ENCODE results near the gene ZNF555. TPM values are rescaled to one million over a fixed set of nuclear protein-coding genes. Genes with fewer than 3 reads are reported as not detected.
A peak's percentile ranks its signal among the peaks of the same experiment; 100 is the strongest.

Gene ZNF555
- total and polyA plus RNA-seq, 2 of the 13 experiments (the other 11 are each of a cell fraction or from before 2014, with no cell fraction given): 5.0 to 8.0 TPM

DNA sequence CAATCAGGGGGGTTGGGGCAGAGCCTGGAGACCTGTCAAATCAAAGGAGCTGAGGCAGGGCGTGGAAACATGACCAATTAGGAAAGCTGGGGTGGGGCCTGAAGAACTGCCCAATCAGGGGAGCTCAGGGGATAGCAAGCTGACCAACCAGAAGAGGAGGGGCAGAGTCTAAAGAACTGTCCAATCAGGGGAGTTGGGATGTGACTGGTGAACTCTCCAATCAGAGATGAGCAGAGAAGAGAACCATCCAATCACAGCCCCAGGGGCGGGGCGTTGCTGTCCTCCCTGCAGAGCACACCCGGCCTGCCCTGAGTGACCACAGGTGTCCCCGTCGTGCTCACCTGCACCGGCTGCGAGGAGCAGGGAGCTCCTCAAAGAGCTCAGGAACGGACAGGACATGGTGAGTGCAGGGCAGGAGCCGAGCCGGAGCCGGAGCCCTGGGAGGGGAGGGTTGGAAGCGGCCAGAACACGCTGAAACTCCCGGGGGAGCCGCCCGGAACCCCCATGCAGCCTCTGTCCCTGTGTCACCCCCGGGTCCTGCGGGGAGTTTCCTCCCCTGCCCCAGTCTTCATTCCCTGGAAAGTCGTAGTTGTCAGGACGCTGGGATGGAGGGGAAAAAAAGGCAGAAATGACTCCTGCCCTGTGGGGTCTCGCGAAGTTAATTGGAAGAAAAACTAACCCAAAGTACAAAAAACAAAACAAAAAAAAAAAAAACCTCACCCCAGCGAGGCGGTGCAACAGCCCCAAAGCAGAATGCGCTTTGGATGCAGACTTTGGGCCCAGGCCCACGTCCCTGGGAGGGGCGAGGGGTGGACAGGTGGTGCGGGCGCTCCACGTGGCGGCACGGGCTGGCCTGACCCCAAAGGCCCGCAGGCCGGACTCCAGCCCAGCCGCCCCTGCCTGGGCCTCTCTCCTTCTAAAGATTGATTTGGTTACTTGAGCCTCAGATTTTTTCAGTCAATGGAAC, 26.0 kb downstream of the ZNF555 start, which contains the start of gene ZNF556 (continued):
- TF ChIP-seq POLR2AphosphoS5 (IDR thresholded peaks at IDR 0.05; ENCODE audit: low read depth, low read length): peak; percentile 99
- no peak for TF ChIP-seq ZKSCAN1 (IDR thresholded peaks at IDR 0.05; ENCODE audit: low read length)
- TF ChIP-seq, protein P1, sequence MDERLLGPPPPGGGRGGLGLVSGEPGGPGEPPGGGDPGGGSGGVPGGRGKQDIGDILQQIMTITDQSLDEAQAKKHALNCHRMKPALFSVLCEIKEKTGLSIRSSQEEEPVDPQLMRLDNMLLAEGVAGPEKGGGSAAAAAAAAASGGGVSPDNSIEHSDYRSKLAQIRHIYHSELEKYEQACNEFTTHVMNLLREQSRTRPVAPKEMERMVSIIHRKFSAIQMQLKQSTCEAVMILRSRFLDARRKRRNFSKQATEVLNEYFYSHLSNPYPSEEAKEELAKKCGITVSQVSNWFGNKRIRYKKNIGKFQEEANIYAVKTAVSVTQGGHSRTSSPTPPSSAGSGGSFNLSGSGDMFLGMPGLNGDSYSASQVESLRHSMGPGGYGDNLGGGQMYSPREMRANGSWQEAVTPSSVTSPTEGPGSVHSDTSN (CRISPR knock-in tag; IDR thresholded peaks at IDR 0.05): peak; percentile 88
- TF ChIP-seq, protein P2, sequence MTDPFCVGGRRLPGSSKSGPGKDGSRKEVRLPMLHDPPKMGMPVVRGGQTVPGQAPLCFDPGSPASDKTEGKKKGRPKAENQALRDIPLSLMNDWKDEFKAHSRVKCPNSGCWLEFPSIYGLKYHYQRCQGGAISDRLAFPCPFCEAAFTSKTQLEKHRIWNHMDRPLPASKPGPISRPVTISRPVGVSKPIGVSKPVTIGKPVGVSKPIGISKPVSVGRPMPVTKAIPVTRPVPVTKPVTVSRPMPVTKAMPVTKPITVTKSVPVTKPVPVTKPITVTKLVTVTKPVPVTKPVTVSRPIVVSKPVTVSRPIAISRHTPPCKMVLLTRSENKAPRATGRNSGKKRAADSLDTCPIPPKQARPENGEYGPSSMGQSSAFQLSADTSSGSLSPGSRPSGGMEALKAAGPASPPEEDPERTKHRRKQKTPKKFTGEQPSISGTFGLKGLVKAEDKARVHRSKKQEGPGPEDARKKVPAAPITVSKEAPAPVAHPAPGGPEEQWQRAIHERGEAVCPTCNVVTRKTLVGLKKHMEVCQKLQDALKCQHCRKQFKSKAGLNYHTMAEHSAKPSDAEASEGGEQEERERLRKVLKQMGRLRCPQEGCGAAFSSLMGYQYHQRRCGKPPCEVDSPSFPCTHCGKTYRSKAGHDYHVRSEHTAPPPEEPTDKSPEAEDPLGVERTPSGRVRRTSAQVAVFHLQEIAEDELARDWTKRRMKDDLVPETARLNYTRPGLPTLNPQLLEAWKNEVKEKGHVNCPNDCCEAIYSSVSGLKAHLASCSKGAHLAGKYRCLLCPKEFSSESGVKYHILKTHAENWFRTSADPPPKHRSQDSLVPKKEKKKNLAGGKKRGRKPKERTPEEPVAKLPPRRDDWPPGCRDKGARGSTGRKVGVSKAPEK (CRISPR knock-in tag; IDR thresholded peaks at IDR 0.05; ENCODE audit: borderline replicate concordance): 0 out of 2 replicates have a peak, but pooled peaks have one; percentile 64
- TF ChIP-seq, protein P3, sequence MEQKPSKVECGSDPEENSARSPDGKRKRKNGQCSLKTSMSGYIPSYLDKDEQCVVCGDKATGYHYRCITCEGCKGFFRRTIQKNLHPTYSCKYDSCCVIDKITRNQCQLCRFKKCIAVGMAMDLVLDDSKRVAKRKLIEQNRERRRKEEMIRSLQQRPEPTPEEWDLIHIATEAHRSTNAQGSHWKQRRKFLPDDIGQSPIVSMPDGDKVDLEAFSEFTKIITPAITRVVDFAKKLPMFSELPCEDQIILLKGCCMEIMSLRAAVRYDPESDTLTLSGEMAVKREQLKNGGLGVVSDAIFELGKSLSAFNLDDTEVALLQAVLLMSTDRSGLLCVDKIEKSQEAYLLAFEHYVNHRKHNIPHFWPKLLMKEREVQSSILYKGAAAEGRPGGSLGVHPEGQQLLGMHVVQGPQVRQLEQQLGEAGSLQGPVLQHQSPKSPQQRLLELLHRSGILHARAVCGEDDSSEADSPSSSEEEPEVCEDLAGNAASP (CRISPR knock-in tag; IDR thresholded peaks at IDR 0.05; ENCODE audit: borderline replicate concordance): peak; percentile 79; the same call in 1 of the 2 replicates
- TF ChIP-seq ZSCAN22 (CRISPR knock-in tag; IDR thresholded peaks at IDR 0.05): no peak
- no peak for TF ChIP-seq HES4 (CRISPR knock-in tag; IDR thresholded peaks at IDR 0.05; ENCODE audit: borderline replicate concordance)
- peak; percentile 13; the same call in 1 of the 2 replicates for TF ChIP-seq ZNF232 (CRISPR knock-in tag; IDR thresholded peaks at IDR 0.05; ENCODE audit: borderline replicate concordance)
- peak; percentile 43; the same call in 1 of the 2 replicates for TF ChIP-seq HOXA3 (CRISPR knock-in tag; IDR thresholded peaks at IDR 0.05)
- 0 out of 2 replicates have a peak, but pooled peaks have one; percentile 73 for TF ChIP-seq ZNF317 (CRISPR knock-in tag; IDR thresholded peaks at IDR 0.05)
- peak; percentile 34; the same call in 1 of the 2 replicates for TF ChIP-seq POGZ (CRISPR knock-in tag; IDR thresholded peaks at IDR 0.05)
- TF ChIP-seq, protein P4, sequence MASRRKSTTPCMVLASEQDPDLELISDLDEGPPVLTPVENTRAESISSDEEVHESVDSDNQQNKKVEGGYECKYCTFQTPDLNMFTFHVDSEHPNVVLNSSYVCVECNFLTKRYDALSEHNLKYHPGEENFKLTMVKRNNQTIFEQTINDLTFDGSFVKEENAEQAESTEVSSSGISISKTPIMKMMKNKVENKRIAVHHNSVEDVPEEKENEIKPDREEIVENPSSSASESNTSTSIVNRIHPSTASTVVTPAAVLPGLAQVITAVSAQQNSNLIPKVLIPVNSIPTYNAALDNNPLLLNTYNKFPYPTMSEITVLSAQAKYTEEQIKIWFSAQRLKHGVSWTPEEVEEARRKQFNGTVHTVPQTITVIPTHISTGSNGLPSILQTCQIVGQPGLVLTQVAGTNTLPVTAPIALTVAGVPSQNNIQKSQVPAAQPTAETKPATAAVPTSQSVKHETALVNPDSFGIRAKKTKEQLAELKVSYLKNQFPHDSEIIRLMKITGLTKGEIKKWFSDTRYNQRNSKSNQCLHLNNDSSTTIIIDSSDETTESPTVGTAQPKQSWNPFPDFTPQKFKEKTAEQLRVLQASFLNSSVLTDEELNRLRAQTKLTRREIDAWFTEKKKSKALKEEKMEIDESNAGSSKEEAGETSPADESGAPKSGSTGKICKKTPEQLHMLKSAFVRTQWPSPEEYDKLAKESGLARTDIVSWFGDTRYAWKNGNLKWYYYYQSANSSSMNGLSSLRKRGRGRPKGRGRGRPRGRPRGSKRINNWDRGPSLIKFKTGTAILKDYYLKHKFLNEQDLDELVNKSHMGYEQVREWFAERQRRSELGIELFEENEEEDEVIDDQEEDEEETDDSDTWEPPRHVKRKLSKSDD (CRISPR knock-in tag; IDR thresholded peaks at IDR 0.05; ENCODE audit: low read depth): no peak
- peak; percentile 95; the same call in 1 of the 2 replicates for TF ChIP-seq FOXC1 (CRISPR knock-in tag; IDR thresholded peaks at IDR 0.05; ENCODE audit: borderline replicate concordance)
- TF ChIP-seq, protein P5, sequence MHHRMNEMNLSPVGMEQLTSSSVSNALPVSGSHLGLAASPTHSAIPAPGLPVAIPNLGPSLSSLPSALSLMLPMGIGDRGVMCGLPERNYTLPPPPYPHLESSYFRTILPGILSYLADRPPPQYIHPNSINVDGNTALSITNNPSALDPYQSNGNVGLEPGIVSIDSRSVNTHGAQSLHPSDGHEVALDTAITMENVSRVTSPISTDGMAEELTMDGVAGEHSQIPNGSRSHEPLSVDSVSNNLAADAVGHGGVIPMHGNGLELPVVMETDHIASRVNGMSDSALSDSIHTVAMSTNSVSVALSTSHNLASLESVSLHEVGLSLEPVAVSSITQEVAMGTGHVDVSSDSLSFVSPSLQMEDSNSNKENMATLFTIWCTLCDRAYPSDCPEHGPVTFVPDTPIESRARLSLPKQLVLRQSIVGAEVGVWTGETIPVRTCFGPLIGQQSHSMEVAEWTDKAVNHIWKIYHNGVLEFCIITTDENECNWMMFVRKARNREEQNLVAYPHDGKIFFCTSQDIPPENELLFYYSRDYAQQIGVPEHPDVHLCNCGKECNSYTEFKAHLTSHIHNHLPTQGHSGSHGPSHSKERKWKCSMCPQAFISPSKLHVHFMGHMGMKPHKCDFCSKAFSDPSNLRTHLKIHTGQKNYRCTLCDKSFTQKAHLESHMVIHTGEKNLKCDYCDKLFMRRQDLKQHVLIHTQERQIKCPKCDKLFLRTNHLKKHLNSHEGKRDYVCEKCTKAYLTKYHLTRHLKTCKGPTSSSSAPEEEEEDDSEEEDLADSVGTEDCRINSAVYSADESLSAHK (CRISPR knock-in tag; IDR thresholded peaks at IDR 0.05; ENCODE audit: borderline replicate concordance): no peak
- no peak for TF ChIP-seq ZNF496 (CRISPR knock-in tag; IDR thresholded peaks at IDR 0.05; ENCODE audit: insufficient replicate concordance)
- TF ChIP-seq GTF3A (CRISPR knock-in tag; conservative IDR thresholded peaks at IDR 0.05): 0 out of 2 replicates have a peak, but pooled peaks have one; percentile 64
- 0 out of 2 replicates have a peak, but pooled peaks have one; percentile 39 for TF ChIP-seq GTF2F1 (IDR thresholded peaks at IDR 0.05; ENCODE audit: low read length)
